GM21529 (cell line): ENCODE data around the gene EOLA2.
"Not testable (repeated sequence)": the region's sequence is repeated elsewhere in the genome, so short reads cannot be mapped to it uniquely, and the experiment has no call there.

Source experiments
- ATAC-seq: cut with Tn5 transposase; IDR thresholded peaks from one replicate; pipeline ENCODE4 v1.9.1; 2021; ENCODE audit not compliant: unreplicated experiment

Gene EOLA2

DNA sequence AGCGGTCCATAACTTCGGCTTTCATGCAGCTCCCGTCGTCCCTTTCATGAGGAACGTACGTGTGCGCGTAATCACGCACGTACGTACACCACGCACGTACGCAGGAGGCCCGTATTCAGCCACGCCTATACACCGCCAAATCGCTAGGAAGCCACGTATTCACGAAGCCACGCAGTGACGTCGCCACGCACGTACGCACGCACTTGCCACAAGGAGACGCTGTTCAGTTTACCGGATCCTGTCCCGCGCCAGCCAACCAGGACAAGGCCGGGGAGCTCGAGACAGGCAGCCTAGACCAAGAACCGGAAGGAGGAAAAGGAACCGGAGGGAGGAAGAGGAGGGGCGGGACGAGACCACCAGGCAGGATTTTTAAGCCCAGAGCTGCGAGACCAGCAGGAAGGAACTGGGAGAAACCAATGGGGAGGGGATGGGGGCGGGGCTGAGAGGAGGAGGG, at the start of gene EOLA2:
Gene EOLA2 (minus strand): TSS at position 65 of the 454 bp plus-strand sequence. CDS start 4,617 bp downstream, outside the sequence.
- ATAC-seq = peak; percentile 69

DNA sequence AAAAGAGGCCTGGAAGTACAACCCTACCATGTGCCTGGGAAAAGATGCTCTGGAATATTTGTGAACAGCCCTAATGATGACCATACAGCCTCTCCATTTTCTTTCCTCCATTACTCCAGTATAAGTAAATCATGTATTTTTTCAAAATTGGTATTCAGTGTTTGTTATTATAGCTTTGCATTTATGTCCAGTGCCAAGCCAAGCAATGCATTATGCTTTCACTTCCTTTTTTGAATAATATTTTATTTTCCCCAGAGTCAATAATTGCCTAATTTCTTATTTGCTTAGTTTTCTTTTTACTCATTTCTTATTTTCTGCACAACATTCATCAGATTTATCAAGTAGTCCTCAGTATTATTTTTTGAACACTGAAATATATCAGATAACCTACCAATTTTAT, 49.3 kb upstream of the EOLA2 start:
- ATAC-seq = peak; percentile 75

- ATAC-seq = no peak
These were observed 46.1 kb upstream of the EOLA2 start for GRCh38 chrX:149984411-149984810.

- no peak for ATAC-seq
These were observed 44.0 kb upstream of the EOLA2 start for GRCh38 chrX:149982310-149982709.

- no peak for ATAC-seq
These were observed 40.9 kb upstream of the EOLA2 start for GRCh38 chrX:149979126-149979644.

- ATAC-seq = peak; percentile 87
These were observed 24.8 kb upstream of the EOLA2 start for GRCh38 chrX:149962859-149963757.

DNA sequence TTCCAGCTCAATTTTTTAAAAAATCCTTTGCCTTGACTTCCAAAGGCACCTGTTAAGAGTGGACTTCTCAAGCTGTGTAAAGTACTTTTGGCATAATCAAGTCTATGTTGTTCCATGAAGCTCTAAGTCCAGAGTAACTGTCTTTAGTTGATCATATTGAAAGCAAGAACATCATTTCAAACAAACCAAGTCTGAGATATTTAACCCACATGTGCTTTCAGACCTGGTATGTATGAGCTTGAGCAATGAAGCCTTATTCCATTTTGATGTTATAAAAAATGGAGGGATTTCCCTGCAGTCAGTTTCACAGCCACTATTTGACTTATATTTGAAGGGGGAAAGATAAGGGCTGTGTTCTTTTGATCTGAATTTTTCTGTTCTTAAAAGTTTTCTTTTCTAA, 23.7 kb upstream of the EOLA2 start:
- no peak for ATAC-seq

DNA sequence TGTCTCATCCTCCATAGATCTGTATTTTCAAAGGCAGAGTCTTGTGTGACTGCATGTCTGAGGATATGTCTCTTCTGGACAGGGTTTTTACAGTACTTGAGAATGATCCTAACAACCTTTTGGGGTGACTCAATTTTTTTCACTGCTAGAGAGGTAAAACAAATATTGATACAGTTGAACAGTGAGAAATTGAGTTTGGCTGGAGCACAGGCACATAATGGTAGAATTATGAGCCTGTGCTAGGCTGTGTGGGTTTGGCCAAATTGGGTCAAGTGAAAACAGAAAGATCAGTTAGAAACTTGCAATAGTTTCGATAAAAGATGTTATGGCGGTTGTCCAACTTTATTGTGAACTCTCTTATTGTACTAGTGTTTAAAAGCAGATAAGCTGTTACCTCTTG, 23.3 kb upstream of the EOLA2 start:
- ATAC-seq = no peak

DNA sequence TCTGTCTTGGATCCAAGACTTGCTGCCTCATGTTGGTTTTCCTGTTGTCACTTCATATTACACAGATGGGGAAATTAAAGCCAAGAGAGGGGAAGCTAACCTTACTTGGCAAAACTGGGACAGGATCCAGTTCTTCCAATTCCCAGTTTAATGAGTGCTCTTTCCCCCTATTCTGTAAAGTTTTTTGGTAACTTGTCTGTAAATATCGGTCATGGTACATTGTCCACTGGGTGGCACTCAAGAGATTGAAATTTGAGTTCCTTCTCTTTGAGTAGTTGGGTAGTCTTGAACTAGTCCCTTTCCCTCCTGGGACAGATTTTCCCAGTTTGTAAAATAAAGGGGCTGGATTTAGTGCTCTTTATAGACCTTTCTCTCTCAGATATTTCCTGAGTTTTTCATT, 12.4 kb upstream of the EOLA2 start:
- ATAC-seq = peak; percentile 51

DNA sequence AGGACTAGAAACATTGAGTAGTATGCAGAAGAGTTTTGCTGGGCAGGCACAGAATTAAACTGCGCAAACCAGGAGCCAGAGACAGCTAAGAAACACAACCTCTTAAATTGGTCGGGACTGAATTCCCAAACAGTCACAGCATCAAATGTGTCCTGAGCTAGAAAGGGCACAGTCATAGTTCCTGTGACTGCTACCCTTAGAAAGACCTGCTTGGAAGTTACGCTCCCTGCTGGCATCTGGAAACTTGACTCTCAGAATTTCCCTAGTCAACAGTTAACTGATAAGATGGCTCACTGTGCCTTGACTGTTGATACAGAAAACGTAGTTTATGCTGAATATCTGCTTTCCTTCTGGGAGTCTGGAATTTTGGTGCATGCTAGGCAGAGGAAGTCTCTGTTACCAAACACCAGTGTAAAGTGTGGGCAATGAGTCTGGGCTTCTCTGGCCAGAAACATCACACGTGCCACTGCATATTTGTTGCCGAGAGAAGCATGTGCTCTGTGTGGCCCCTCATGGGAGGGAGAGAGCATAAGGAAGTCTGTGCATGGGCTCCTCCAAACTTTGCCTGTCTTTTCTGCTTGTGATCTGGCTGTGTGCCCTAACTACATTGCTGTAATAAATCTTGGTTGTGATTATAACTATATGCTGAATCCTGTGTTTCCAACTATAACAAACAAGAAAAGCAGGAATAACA, 11.6 kb upstream of the EOLA2 start:
- ATAC-seq = no peak

DNA sequence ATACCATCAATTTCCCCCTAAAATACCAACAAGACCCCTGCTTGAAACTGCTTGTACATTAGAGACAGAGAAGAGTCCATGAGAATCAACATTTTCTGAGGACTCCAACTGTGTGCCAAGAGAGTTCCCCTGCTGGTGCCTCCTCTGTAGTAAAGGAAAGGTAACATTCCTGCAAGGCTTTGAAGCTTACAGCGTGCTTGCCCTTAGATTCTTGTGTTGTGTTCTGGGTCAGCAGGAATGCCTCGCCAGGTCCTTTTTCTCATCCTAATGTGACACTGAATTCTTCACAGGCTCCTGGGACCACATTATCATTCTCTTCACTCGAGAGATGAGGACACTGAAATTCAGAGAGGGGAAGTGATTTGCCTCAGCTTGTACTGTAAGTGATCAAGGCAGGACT, 9.7 kb upstream of the EOLA2 start:
- no peak for ATAC-seq

GRCh38 chrX:149946932-149947331, 8.6 kb upstream of the EOLA2 start:
- ATAC-seq = not testable (repeated sequence)

DNA sequence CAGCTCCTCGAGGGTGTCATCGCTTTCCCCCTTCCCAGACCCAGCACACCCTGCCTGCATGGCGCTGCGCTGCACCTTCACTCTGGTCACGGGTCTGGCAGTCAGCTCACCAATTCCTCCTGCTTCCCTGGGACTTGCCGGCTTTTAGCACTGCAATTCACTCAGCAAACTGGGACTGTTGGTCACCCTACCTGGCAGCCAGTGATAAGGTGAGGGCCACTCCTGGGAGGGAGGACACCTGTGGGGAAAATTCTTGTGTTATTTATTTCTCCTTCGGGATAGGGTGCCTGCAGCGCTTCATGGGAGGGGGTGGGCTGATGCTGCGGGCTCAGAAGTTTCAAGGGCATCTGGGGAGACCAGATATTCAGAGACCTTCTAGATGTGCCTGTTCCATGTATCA, 7.5 kb upstream of the EOLA2 start:
- ATAC-seq = not testable (repeated sequence)

DNA sequence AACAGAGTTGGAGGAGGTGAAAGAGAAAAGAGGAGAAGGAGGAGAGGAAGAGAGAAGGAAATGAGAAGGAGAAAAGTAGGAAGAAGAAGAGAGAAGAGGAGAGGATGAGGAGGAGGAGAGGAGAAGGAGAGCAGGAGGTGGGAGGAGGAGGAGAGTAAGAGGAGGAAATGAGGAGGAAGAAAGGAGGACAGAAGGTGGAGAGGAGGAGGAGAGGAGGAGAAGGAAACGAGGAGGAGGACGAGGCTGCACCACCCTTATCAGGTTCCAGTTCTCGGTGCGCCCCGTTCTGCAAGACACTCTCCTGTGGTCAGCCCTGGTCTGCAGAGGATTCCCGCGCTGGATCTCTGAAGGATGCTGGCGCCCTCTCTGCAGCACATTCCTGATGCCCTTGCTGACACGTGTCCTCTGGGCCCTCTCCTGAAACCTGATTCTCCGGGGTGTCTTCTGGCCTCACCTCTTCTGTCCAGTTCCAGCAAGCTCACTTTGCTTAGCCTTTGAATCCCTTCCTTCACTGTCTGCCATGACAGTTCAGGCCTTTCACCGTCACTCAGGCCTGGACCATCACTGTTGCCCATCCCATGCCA, 6.9 kb upstream of the EOLA2 start:
- ATAC-seq = not testable (repeated sequence)

DNA sequence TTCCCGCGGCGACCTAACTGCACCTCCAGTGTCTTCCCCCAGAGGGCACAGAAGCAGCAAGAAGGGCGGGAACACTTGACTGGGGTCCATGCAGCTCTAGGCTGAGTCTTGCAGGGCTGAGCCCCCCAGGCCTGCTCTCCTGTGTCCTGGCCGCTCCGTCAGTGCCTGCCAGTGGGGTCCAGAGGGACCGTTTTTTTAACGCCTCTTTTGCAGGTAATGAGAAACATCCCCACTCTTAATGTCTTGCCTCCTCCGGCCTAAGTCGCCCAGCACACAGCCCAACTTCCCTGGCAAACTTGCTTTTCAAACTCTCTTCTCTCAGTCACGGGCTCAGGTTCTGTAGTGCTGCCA, 2.4 kb upstream of the EOLA2 start:
- ATAC-seq = not testable (repeated sequence)

- peak; percentile 50 for ATAC-seq
These were observed 1.8 kb upstream of the EOLA2 start for GRCh38 chrX:149939905-149940673.

DNA sequence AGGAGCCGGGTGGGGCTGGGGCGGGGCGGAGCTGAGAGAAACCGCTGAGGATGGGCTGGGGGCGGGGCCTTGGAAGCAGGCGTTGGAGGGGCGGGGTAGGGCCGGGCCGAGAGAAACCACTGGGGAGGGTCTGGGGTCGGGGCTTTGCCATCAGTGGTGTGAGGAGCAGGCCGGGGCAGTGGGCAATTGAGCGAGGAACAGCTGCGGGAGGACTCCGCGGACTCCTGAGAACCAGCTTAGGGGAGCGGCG, 1.3 kb upstream of the EOLA2 start:
- peak; percentile 12 for ATAC-seq

DNA sequence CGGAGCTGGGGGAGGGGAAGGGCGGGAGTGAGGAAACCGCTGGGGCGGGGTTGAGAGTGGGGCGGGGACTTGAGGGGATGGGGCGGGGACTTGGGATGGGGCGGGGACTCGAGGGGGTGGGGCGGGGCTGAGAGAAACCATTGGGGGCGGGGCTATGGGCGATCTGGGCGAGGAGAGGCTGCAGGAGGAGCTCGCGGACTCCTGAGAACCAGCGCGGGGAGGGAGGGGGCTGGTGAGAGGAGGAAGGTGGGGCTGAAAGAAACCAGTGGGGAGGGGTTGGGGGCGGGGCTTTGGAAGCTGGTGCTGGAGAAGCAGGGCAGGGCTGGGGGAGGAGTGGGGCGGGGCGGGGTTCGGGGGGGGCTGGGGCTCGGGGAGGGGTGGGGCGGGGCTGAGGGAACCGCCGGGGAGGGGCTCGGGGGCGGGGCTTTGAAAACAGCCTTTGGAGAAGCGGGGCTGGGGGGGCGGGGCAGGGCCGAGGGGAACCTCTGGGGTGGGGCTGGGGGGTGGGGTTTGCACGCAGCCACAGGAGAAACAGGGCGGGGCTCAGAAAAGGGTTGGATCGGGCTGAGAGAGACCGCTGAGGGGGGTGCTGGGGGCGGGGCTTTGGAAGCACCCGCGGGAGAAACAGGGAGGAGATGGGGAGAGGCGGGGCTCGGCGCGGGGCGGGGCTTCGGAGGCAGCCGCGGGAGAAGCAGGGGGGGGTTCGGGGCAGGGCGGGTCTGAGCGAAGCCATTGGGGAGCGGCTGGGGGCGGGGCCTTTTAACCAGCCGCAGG, 777 bp upstream of the EOLA2 start:
- ATAC-seq = no peak

DNA sequence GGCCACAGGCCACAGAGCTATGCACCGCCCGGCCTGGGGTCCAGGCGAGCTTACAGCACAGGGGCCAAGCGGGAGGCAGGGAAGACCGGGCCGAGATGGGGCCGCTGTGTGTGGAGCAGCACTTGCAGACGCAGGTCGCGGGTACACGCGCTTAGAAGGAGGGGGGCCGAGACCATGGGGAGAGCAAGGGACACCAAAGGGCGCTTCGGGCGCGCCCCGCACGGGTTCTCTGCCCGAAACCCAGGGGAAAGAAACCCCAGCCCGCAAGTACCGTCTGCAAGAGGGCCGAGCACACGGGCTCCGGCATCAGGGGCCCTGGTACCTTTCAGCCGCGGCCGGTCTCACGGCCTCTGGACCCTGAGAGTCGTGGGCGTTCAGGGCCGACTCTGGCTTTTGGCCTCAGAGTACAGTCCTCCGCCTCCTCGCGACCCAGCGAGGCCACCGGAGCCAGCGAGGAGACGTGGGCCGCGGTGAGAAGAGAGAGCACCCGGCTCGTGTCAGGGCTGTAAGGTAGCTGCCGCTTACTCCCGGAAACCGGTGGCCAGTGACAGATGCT, 342 bp downstream of the EOLA2 start:
- ATAC-seq = peak; percentile 1

GRCh38 chrX:149937328-149937727, 963 bp downstream of the EOLA2 start:
- ATAC-seq = not testable (repeated sequence)
